Measurements from ENCODE around the gene CENPK. TPM values are rescaled to one million over a fixed set of nuclear protein-coding genes. Genes with fewer than 3 reads are reported as not detected.

Gene CENPK
- total and polyA plus RNA-seq, 3 experiments from 2014 or later = 27.3 to 67.6 (median 65.4) TPM

DNA sequence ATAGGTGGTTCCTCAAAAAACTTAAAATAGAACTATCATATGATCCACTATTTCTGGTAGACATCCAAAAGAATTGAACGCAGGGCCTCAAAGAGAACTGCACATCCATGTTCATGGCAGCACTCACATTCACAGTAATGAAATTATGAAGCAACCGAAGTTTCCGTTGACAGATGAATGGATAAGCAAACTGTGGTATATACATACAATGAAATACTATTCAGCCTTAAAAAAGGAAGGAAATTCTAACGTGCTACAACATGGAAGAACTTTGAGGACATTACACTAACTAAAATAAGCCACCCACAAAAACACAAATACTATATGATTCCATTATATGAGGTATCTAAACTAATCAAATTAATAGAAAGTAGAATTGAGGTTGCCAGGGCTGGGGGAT is 18.5 kb downstream of the CENPK start:
- Histone ChIP-seq H3K27ac (ENCODE audit: low read depth, low read length) (no peak overlapping the region), H3K9me3 (ENCODE audit: low read length) (no peaks in the 10 kb centered on the region), H3K36me3 (ENCODE audit: insufficient read depth, low read length) (peaks cover 5% of the 10 kb centered on the region), H3K27me3 (ENCODE audit: insufficient read depth, low read length, poor library complexity, severe bottlenecking) (no peaks in the 10 kb centered on the region), H3K4me3 (ENCODE audit: low read length) (no peak overlapping the region), H3K4me1 (ENCODE audit: insufficient read depth, low read length) (no peaks in the 10 kb centered on the region)
- H3K4me3 Mint-ChIP-seq = no peak overlapping the region
- H3K9me3 Mint-ChIP-seq = no peaks in the 10 kb centered on the region
- H3K4me1 Mint-ChIP-seq = peaks cover 4 to 24% (median 10%) of the 10 kb centered on the region in 3 donors
- H3K36me3 Mint-ChIP-seq = peaks cover 11 to 74% (median 15%) of the 10 kb centered on the region in 3 donors
- H3K27me3 Mint-ChIP-seq = no peaks in the 10 kb centered on the region
- POLR2A ChIA-PET = no interaction called here
- DNase-seq = no peak
- CTCF ChIA-PET = interaction anchor here (0.7 kb wide), 1 partner anchor 23 kb away, joined by 3 read pairs; no protein-coding TSS in a partner anchor
- no peak overlapping the region for H3K27ac Mint-ChIP-seq

DNA sequence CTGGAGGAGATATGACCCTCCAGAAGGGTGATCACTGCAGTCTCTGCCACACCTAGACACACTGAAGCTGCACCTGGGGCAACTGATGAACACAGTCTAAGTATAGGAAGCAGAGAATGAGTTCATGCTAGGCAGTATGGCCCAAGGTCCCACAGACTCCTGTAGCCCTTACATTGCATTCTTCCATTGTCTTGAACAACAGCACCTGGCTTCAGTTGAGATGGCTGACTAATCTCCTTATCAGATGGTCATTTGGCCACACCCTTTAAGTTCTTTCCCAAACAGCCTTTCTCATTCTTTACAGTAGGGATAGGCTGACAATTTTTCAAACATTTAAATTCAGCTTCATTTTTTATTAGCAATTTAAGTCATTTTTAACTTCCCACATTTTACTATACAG is 23.1 kb downstream of the CENPK start:
- CTCF ChIA-PET = no interaction called here

DNA sequence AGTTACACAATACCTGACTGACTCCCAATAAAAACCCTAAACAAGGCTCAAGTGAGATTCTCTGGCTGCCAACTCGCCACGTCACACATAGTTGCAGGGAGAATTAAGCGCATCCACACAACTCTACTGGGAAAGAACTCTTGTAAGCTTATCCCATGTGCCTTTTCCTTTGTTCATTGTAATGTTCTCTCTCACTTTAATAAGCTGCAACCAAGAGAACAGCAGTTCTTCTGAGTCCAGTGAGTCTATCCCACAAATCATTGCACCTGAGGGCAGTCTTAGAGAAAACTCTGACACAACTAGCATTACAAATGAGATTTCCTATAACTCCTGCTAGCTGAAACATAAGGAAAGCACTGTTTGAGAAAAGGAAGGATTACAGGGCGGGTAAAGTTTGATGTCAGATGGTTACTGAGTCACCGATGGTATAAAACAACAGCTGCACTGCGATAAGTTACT is 27.4 kb downstream of the CENPK start:
- ChIA-PET POLR2A (interaction anchor here (0.8 kb wide), 1 partner anchor 21 kb away, joined by 3 read pairs; no protein-coding TSS in a partner anchor), CTCF (no interaction called here)
- H3K4me3 Mint-ChIP-seq = no peak overlapping the region
- Histone ChIP-seq H3K4me3 (ENCODE audit: low read length) (no peak overlapping the region), H3K4me1 (ENCODE audit: insufficient read depth, low read length) (no peaks in the 10 kb centered on the region), H3K9me3 (ENCODE audit: low read length) (no peaks in the 10 kb centered on the region), H3K36me3 (ENCODE audit: insufficient read depth, low read length) (peaks cover 5% of the 10 kb centered on the region), H3K27me3 (ENCODE audit: insufficient read depth, low read length, poor library complexity, severe bottlenecking) (no peaks in the 10 kb centered on the region), H3K27ac (ENCODE audit: low read depth, low read length) (no peak overlapping the region)
- peaks cover 0 to 36% (median 5%) of the 10 kb centered on the region in 3 donors for H3K36me3 Mint-ChIP-seq
- H3K9me3 Mint-ChIP-seq = no peaks in the 10 kb centered on the region
- H3K27me3 Mint-ChIP-seq = no peaks in the 10 kb centered on the region
- peak overlapping the region in 1 of 8 donors; percentile 1 for H3K27ac Mint-ChIP-seq
- H3K4me1 Mint-ChIP-seq = no peaks in the 10 kb centered on the region
- DNase-seq = no peak

More for the DNA sequence above, 23.1 kb downstream of the CENPK start:
- Histone ChIP-seq H3K27me3 (ENCODE audit: insufficient read depth, low read length, poor library complexity, severe bottlenecking) (no peaks in the 10 kb centered on the region), H3K9me3 (ENCODE audit: low read length) (no peaks in the 10 kb centered on the region), H3K4me3 (ENCODE audit: low read length) (no peak overlapping the region), H3K4me1 (ENCODE audit: insufficient read depth, low read length) (no peaks in the 10 kb centered on the region), H3K36me3 (ENCODE audit: insufficient read depth, low read length) (peaks cover 10% of the 10 kb centered on the region), H3K27ac (ENCODE audit: low read depth, low read length) (no peak overlapping the region)
- peaks cover 0 to 7% (median 4%) of the 10 kb centered on the region in 3 donors for H3K4me1 Mint-ChIP-seq
- H3K4me3 Mint-ChIP-seq = no peak overlapping the region
- H3K27me3 Mint-ChIP-seq = no peaks in the 10 kb centered on the region
- POLR2A ChIA-PET = interaction anchor here (0.5 kb wide), 1 partner anchor 24 kb away, joined by 4 read pairs; no protein-coding TSS in a partner anchor
- no peak overlapping the region for H3K27ac Mint-ChIP-seq
- no peaks in the 10 kb centered on the region for H3K9me3 Mint-ChIP-seq
- DNase-seq = no peak
- peaks cover 9 to 64% (median 15%) of the 10 kb centered on the region in 3 donors for H3K36me3 Mint-ChIP-seq

DNA sequence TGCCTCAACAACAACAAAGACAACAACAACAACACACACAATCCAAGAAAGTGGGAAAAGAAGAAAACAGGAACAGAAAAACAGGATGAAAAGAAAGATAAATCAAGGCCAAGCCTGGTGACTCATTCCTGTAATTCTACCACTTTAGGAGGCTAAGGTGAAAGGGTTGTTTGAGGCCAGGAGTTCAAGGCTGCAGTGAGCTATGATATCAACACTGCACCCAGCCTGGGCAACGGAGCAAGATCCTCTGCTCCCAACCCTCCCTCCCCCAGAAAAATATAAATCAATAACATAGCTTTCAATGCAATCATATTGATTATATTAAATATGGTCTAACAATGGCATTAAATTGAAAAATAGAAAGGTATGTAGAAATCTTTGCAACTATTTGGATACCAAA is 32.1 kb downstream of the CENPK start:
- ChIA-PET CTCF (no interaction called here), POLR2A (no interaction called here)
- H3K4me3 Mint-ChIP-seq = no peak overlapping the region
- H3K36me3 ChIP-seq (ENCODE audit: insufficient read depth, low read length) = no peaks in the 10 kb centered on the region
- H3K27ac Mint-ChIP-seq = no peak overlapping the region
- no peaks in the 10 kb centered on the region for H3K27me3 ChIP-seq (ENCODE audit: insufficient read depth, low read length, poor library complexity, severe bottlenecking)
- no peaks in the 10 kb centered on the region for H3K9me3 Mint-ChIP-seq
- no peaks in the 10 kb centered on the region for H3K9me3 ChIP-seq (ENCODE audit: low read length)
- H3K27me3 Mint-ChIP-seq = no peaks in the 10 kb centered on the region
- H3K27ac ChIP-seq (ENCODE audit: low read depth, low read length) = no peak overlapping the region
- peaks cover 0 to 32% (median 5%) of the 10 kb centered on the region in 3 donors for H3K36me3 Mint-ChIP-seq
- no peaks in the 10 kb centered on the region for H3K4me1 Mint-ChIP-seq
- no peak overlapping the region for H3K4me3 ChIP-seq (ENCODE audit: low read length)
- no peaks in the 10 kb centered on the region for H3K4me1 ChIP-seq (ENCODE audit: insufficient read depth, low read length)
- DNase-seq = no peak

DNA sequence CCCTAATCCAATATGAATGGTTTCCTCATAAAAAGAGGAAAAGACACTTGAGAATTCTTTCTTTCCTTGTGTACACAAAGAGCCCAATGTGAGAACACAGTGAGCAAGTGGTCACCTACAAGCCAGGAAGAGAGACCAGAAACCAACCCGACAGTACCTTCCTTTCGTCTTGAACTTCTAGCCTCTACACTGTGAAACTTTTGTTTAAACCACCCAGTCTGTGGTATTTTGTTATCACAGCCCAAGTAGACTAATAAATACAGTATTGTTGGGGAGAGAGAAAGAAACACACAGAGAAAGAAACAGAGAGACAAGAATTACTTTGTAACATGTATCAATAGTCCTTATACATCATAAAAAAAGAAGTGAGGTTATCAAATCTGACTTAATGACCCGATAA is 37.2 kb downstream of the CENPK start:
- CTCF ChIA-PET = no interaction called here
- H3K27me3 ChIP-seq (ENCODE audit: insufficient read depth, low read length, poor library complexity, severe bottlenecking) = no peaks in the 10 kb centered on the region
- no peaks in the 10 kb centered on the region for H3K9me3 ChIP-seq (ENCODE audit: low read length)
- Mint-ChIP-seq H3K27me3 (no peaks in the 10 kb centered on the region), H3K36me3 (peaks cover 0 to 45% (median 4%) of the 10 kb centered on the region in 3 donors), H3K4me1 (no peaks in the 10 kb centered on the region), H3K4me3 (no peak overlapping the region), H3K9me3 (no peaks in the 10 kb centered on the region), H3K27ac (peak overlapping the region in 1 of 8 donors; percentile 14)
- peaks cover 4% of the 10 kb centered on the region for H3K36me3 ChIP-seq (ENCODE audit: insufficient read depth, low read length)
- POLR2A ChIA-PET = no interaction called here
- DNase-seq = no peak
- H3K27ac ChIP-seq (ENCODE audit: low read depth, low read length) = no peak overlapping the region
- H3K4me1 ChIP-seq (ENCODE audit: insufficient read depth, low read length) = no peaks in the 10 kb centered on the region
- no peak overlapping the region for H3K4me3 ChIP-seq (ENCODE audit: low read length)

DNA sequence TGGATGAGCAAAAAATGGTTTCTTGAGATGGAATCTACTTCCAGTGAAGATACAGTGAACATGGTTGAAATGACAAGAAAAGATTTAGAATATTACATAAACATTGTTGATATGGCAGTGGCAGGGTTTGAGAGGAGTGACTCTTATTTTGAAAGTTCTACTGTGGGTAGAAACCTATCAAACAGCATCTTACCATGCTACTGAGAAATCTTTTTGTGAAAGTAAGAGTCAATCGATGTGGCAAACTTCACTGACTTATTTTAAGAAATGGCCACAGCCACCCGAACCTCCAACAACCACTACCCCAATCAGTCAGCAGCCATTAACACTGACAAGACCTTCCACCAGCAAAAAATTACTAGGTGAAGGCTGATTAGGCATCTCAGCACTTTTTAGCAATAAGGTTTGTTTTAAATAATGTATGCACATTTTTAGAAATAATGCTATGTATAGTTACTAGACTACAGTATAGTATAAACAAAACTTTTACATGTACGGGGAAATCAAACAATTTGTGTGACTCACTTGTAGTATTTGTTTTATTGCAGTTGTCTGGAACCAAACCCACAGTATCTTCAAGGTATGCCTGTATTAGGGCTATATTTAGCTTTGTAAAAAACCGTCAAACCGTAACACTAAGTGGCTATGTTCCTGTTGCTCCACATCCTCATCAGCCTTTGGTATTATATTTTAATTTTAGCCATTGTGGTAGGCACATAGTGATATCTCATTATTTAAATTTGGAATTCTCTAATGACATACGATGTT is 50.6 kb downstream of the CENPK start:
- Mint-ChIP-seq H3K4me1 (peaks cover 0 to 9% (median 9%) of the 10 kb centered on the region in 3 donors), H3K27me3 (no peaks in the 10 kb centered on the region), H3K36me3 (peaks cover 0 to 4% (median 3%) of the 10 kb centered on the region in 3 donors), H3K9me3 (no peaks in the 10 kb centered on the region), H3K27ac (no peak overlapping the region), H3K4me3 (no peak overlapping the region)
- H3K9me3 ChIP-seq (ENCODE audit: low read length) = no peaks in the 10 kb centered on the region
- H3K27me3 ChIP-seq (ENCODE audit: insufficient read depth, low read length, poor library complexity, severe bottlenecking) = no peaks in the 10 kb centered on the region
- no peak overlapping the region for H3K4me3 ChIP-seq (ENCODE audit: low read length)
- no peak overlapping the region for H3K27ac ChIP-seq (ENCODE audit: low read depth, low read length)
- POLR2A ChIA-PET = no interaction called here
- CTCF ChIA-PET = no interaction called here
- no peaks in the 10 kb centered on the region for H3K36me3 ChIP-seq (ENCODE audit: insufficient read depth, low read length)
- no peak for DNase-seq
- H3K4me1 ChIP-seq (ENCODE audit: insufficient read depth, low read length) = no peaks in the 10 kb centered on the region

DNA sequence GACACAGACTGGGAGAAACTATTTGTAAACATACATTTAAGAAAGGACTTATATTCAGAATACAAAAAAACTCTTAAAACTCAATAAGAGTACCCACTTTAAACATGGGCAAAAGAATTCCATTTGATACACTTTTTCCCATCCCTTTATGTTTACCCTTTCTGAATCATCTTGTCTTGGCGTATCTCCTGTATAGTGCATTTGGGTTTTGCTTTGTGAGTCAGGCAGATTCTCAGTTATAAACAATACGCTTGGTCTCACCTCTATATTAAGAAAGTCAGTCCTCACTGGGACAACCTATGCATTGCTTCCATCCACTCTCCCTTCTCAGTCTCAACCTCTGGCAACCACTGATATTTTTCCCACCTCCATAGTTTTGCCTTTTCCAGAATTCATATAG is 54.0 kb downstream of the CENPK start:
- H3K4me3 ChIP-seq (ENCODE audit: low read length) = no peak overlapping the region
- no peaks in the 10 kb centered on the region for H3K27me3 Mint-ChIP-seq
- no peak overlapping the region for H3K4me3 Mint-ChIP-seq
- no peaks in the 10 kb centered on the region for H3K27me3 ChIP-seq (ENCODE audit: insufficient read depth, low read length, poor library complexity, severe bottlenecking)
- no peaks in the 10 kb centered on the region for H3K4me1 ChIP-seq (ENCODE audit: insufficient read depth, low read length)
- no peaks in the 10 kb centered on the region for H3K9me3 Mint-ChIP-seq
- no peak overlapping the region for H3K27ac ChIP-seq (ENCODE audit: low read depth, low read length)
- ChIA-PET POLR2A (interaction anchor here (0.5 kb wide), 1 partner anchor 211 kb away, joined by 3 read pairs; no protein-coding TSS in a partner anchor), CTCF (no interaction called here)
- peaks cover 0 to 9% (median 9%) of the 10 kb centered on the region in 3 donors for H3K4me1 Mint-ChIP-seq
- H3K36me3 ChIP-seq (ENCODE audit: insufficient read depth, low read length) = no peaks in the 10 kb centered on the region
- no peak overlapping the region for H3K27ac Mint-ChIP-seq
- DNase-seq = no peak
- no peaks in the 10 kb centered on the region for H3K9me3 ChIP-seq (ENCODE audit: low read length)
- H3K36me3 Mint-ChIP-seq = peaks cover 0 to 1% (median 0%) of the 10 kb centered on the region in 3 donors

DNA sequence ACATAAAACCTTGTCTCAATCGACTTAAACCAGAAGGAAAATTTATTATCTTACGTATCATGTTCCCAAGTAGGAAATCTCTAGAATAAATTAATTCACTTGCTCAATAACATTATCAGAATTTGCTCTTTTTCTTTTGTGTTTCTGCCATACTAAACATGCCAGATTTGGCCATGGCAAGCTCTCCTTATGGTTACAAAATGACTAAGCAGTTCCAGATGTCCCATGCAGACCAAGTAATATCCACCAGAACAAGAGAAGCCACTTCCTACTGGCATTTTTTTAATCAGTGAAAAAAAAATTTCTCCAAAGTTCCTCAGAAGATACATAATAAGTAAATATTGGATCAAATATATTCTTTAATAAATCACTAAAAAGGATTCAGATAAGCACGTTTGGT is 56.0 kb downstream of the CENPK start:
- H3K27ac ChIP-seq (ENCODE audit: low read depth, low read length) = no peak overlapping the region
- no peak for DNase-seq
- ChIA-PET CTCF (no interaction called here), POLR2A (no interaction called here)
- H3K4me3 Mint-ChIP-seq = no peak overlapping the region
- no peaks in the 10 kb centered on the region for H3K9me3 ChIP-seq (ENCODE audit: low read length)
- H3K4me1 ChIP-seq (ENCODE audit: insufficient read depth, low read length) = no peaks in the 10 kb centered on the region
- H3K36me3 ChIP-seq (ENCODE audit: insufficient read depth, low read length) = no peaks in the 10 kb centered on the region
- no peaks in the 10 kb centered on the region for H3K27me3 ChIP-seq (ENCODE audit: insufficient read depth, low read length, poor library complexity, severe bottlenecking)
- no peak overlapping the region for H3K27ac Mint-ChIP-seq
- no peak overlapping the region for H3K4me3 ChIP-seq (ENCODE audit: low read length)
- H3K4me1 Mint-ChIP-seq = peaks cover 0 to 2% (median 1%) of the 10 kb centered on the region in 3 donors
- H3K9me3 Mint-ChIP-seq = no peaks in the 10 kb centered on the region
- H3K36me3 Mint-ChIP-seq = peaks cover 0 to 5% (median 3%) of the 10 kb centered on the region in 3 donors
- no peaks in the 10 kb centered on the region for H3K27me3 Mint-ChIP-seq

Measured in CD8-positive, alpha-beta memory T cell (primary cell).